Measurements from ENCODE around the gene MRPS2.

- TF ChIP-seq CTCF (conservative IDR thresholded peaks at IDR 0.05; ENCODE audit: low read depth, low read length), result no peak
- TF ChIP-seq POLR2A (IDR thresholded peaks at IDR 0.05; ENCODE audit: low read depth, low read length), result no peak
These were observed 14.0 kb upstream of the MRPS2 start for GRCh38 chr9:135486267-135487065.
